G401.6 (cell line): Measurements from ENCODE around the gene CDH23.

ENCODE experiments used
- FAIRE-seq: peaks from 2 replicates; lab custom pipeline; 2012; peaks lifted over from hg19 to GRCh38; lab: Jason Lieb, UNC

The CDH23 gene

GRCh38 chr10:71517298-71518169 is 120.8 kb downstream of the CDH23 start:
- no peak for FAIRE-seq

GRCh38 chr10:71520042-71520441 is 123.3 kb downstream of the CDH23 start:
- no peak for FAIRE-seq

- no peak for FAIRE-seq
These were observed 125.1 kb downstream of the CDH23 start for GRCh38 chr10:71521504-71522441.

- no peak for FAIRE-seq
These were observed 125.9 kb downstream of the CDH23 start for GRCh38 chr10:71522442-71523144.

GRCh38 chr10:71523756-71524155 is 127.0 kb downstream of the CDH23 start:
- no peak for FAIRE-seq

GRCh38 chr10:71525092-71525491 is 128.4 kb downstream of the CDH23 start:
- no peak for FAIRE-seq

GRCh38 chr10:71525721-71526120 is 129.0 kb downstream of the CDH23 start:
- FAIRE-seq = no peak

- no peak for FAIRE-seq
These were observed 129.9 kb downstream of the CDH23 start for GRCh38 chr10:71526653-71527052.

GRCh38 chr10:71527135-71527534 is 130.4 kb downstream of the CDH23 start:
- FAIRE-seq = no peak

- FAIRE-seq = no peak
These were observed 131.9 kb downstream of the CDH23 start for GRCh38 chr10:71528371-71529206.

- FAIRE-seq = no peak
These were observed 132.6 kb downstream of the CDH23 start for GRCh38 chr10:71529207-71529827.

GRCh38 chr10:71530781-71531180 is 134.1 kb downstream of the CDH23 start:
- FAIRE-seq = no peak

GRCh38 chr10:71531485-71532446 is 135.0 kb downstream of the CDH23 start:
- FAIRE-seq = no peak

- no peak for FAIRE-seq
These were observed 136.2 kb downstream of the CDH23 start for GRCh38 chr10:71532878-71533277.

GRCh38 chr10:71533936-71534335 is 137.2 kb downstream of the CDH23 start:
- no peak for FAIRE-seq

GRCh38 chr10:71534568-71535194 is 138.0 kb downstream of the CDH23 start:
- FAIRE-seq = no peak

- no peak for FAIRE-seq
These were observed 139.6 kb downstream of the CDH23 start for GRCh38 chr10:71536332-71536731.

- FAIRE-seq = no peak
These were observed 140.4 kb downstream of the CDH23 start for GRCh38 chr10:71537125-71537524.

GRCh38 chr10:71537681-71538080 is 141.0 kb downstream of the CDH23 start:
- no peak for FAIRE-seq
